22Rv1 (cell line): ENCODE data around the gene GPR45.

Experiments
- H3K27ac ChIP-seq: fragments of 450-650 bp; 2 replicates; pipeline ENCODE4 v1.5.1; 2017
- ZFX ChIP-seq: fragments of 450-650 bp; IDR thresholded peaks from 2 replicates; pipeline ENCODE4 v1.6.1; 2017; ENCODE audit warnings: antibody characterized with exemption, borderline replicate concordance
- TF ChIP-seq, protein P1 (sequence below): fragments of 450-650 bp; IDR thresholded peaks from 2 replicates; pipeline ENCODE4 v1.5.1; 2017; ENCODE audit warnings: mild to moderate bottlenecking

Gene GPR45

DNA sequence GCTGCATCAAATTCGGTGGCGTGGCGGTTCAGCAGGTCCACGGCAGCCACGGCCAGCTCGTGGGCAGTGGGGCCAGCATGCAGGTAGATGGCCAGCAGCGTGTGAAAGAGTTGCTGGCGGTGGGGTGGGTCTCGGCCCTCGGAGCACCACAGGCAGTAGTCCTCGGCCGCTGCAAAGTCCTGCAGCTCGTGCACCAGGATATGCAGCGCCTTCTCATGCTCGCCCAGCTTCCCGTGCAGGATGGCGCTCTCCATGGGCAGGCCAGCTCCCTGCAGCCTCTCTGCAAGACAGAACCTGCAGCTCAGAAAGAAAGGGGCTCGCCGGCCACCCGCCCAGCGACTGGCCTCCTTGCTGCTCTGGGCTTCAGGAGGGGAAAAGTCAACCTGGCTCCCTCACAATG lies 27.9 kb downstream of the GPR45 start:
- TF ChIP-seq, protein P1, sequence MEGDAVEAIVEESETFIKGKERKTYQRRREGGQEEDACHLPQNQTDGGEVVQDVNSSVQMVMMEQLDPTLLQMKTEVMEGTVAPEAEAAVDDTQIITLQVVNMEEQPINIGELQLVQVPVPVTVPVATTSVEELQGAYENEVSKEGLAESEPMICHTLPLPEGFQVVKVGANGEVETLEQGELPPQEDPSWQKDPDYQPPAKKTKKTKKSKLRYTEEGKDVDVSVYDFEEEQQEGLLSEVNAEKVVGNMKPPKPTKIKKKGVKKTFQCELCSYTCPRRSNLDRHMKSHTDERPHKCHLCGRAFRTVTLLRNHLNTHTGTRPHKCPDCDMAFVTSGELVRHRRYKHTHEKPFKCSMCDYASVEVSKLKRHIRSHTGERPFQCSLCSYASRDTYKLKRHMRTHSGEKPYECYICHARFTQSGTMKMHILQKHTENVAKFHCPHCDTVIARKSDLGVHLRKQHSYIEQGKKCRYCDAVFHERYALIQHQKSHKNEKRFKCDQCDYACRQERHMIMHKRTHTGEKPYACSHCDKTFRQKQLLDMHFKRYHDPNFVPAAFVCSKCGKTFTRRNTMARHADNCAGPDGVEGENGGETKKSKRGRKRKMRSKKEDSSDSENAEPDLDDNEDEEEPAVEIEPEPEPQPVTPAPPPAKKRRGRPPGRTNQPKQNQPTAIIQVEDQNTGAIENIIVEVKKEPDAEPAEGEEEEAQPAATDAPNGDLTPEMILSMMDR = no peak
- TF ChIP-seq ZFX = no peak
- no peak overlapping the region for H3K27ac ChIP-seq

DNA sequence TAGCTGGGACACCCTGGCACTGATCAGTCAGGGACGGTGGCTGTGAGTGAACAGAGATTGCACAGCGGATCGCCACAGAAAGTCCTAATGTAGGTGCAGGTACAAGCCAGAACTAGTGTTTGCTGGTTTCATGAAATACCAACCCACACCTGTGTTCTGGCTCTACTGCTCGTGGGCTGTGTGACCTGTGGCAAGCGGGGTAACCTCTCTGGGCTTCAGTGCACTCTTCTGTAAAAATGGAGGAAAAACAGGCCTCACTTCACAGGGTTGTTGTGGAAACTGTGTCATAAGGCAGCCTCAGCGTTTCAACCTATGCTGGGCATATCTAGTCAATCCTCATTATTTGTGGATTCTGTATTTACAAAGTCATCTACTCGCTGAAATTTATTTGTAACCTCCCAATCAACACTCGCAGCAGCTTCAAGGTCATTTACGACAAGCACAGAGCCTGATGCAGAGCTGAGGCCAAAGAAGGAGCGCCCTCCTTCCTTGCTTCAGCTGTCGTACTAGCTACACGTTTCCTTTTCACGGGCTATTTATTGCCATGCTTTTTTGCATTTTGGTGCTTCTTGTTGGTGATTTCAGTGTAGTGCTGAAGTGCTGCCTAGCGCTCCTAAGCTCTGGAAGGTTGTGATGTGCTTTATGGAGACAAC lies 30.0 kb downstream of the GPR45 start:
- no peak overlapping the region for H3K27ac ChIP-seq
- no peak for TF ChIP-seq ZFX
- TF ChIP-seq, protein P1 = no peak

DNA sequence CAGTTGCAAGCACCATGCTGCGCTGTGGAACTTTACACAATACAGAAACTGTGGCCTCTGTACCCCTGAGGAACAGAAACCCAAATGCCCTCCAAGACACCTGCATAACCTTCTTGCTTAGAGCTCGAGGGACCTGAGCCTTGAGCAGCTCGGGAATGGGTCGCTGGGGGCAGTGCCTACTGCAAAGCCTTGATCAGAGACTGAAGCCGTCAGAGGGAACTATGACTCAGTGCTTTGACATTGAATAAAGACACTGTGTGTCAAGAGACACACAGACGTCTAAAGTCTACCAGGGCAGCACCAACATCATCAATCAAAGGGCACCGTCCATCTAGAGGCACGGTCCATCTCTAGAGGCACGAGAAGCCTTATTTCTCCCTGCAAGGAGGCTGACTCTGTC lies 30.6 kb downstream of the GPR45 start:
- TF ChIP-seq, protein P1 = no peak
- no peak for TF ChIP-seq ZFX
- H3K27ac ChIP-seq = no peak overlapping the region

DNA sequence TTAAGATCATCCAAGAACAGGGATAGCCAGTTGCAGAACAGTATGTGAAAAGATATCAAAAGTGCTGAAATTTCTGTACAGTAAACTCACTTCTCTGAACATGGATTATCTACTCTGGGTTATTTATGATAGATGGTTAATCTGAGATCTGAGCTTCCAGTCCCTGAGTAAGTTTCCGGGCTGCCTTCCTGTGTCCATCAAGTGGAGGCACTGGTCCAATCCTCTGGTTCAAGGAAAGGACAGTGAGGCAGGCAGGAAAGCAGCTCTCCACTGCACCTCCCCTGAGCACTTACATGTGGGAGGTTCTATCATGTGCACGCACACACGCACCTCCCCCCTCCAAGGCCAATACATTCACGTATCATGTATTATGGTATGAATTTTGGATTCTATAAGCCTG lies 32.5 kb downstream of the GPR45 start:
- TF ChIP-seq, protein P1 = no peak
- TF ChIP-seq ZFX = no peak
- H3K27ac ChIP-seq = no peak overlapping the region

DNA sequence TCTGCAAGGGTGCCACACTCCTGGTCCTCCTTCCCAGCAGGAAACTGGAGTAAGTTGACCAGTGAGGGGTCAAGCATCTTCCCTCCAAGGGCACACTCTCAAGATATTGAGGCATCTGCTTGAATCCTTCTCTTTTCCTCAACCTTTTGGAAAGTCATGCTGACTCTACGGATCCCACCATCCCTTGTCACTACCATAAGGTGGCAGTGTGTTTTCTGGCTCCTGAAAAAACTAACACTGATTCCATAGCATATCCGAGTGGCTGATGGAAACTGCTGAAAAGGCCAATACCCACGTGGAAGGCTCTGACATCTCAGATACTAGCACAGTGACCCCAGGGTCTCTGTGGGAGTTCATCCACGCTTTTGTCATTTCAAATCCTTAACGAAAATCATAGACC lies 37.1 kb downstream of the GPR45 start:
- TF ChIP-seq ZFX = no peak
- TF ChIP-seq, protein P1 = 0 out of 2 replicates have a peak, but pooled peaks have one; percentile 4

DNA sequence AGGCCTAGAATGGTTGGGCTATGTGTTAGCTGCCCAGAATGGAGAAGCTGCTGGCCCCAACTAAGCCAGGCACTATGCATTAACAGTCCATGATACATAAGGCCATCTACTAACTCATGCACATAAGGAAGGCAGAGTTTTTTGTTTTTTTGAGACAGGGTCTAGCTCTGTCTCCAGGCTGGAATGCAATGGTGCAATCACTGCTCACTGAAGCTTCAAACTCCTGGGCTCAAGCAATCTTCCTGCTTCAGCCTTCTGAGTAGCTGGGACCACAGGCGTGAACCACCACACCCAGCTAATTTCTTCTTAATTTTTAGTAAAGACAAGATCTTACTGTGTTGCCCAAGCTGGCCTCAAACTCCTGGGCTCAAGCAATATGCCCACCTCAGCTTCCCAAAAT lies 37.6 kb downstream of the GPR45 start:
- no peak overlapping the region for H3K27ac ChIP-seq
- TF ChIP-seq, protein P1 = no peak
- no peak for TF ChIP-seq ZFX

More for the DNA sequence above, 37.1 kb downstream of the GPR45 start:
- no peak overlapping the region for H3K27ac ChIP-seq

DNA sequence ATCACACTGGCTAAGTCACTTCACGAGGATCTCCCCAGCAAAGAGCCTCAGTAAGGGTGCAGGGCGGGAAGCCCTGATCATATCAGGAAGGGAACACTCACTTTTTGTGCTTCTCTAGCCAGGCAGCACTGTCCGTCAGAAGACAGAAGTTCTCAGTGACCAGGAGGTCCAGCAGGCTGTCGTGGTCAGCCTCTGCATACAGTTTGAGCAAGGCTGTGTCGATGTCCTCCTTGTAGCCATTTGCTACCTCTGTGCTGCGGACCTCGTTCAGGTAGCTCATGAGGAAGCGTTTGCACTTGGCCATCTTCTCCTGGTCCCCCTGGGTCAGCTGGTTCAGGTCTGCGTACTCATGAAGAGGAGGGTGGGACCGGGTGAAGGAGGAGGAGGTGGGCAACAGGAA lies 38.7 kb downstream of the GPR45 start:
- no peak for TF ChIP-seq ZFX
- TF ChIP-seq, protein P1 = no peak
- no peak overlapping the region for H3K27ac ChIP-seq
